Naive B cell (primary cell): Measurements from ENCODE around the gene FLRT3. TPM values are rescaled to one million over a fixed set of nuclear protein-coding genes. Genes with fewer than 3 reads are reported as not detected.
A peak's percentile ranks its signal among the peaks of the same experiment; 100 is the strongest.

Source experiments
- ATAC-seq, 2 donors: fragments of 150-1000 bp; cut with Tn5 transposase; 2 replicates each; pipeline ENCODE4 v1.10.0; 2021; ENCODE audit warnings: low read depth in 2 of 2, mild to moderate bottlenecking in 2 of 2, moderate library complexity in 2 of 2
- DNase-seq: peaks from one replicate; pipeline ENCODE4 v3.0.0; 2022
- H3K27ac Mint-ChIP-seq, 6 donors: one replicate each; pipeline ENCODE4 v1.8.0; 2020 to 2022; ENCODE audit warnings: mild to moderate bottlenecking in 6 of 6, mixed read lengths in 6 of 6, moderate library complexity in 5 of 6, inconsistent platforms in 2 of 6
- H3K27me3 Mint-ChIP-seq, 3 donors: one replicate each; pipeline ENCODE4 v1.8.0; 2021 to 2022; ENCODE audit warnings: mixed read lengths in 3 of 3, mild to moderate bottlenecking in 1 of 3
- H3K36me3 Mint-ChIP-seq, 2 donors: one replicate each; pipeline ENCODE4 v1.8.0; 2020 to 2022; ENCODE audit warnings: mixed read lengths in 2 of 2, inconsistent platforms in 1 of 2, mild to moderate bottlenecking in 1 of 2
- H3K4me1 Mint-ChIP-seq, 3 donors: one replicate each; pipeline ENCODE4 v1.8.0; 2020 to 2022; ENCODE audit warnings: mixed read lengths in 3 of 3, inconsistent platforms in 1 of 3, mild to moderate bottlenecking in 1 of 3, moderate library complexity in 1 of 3
- H3K4me3 Mint-ChIP-seq, 8 donors: one replicate each; pipeline ENCODE4 v1.8.0; 2020 to 2022; ENCODE audit warnings: mild to moderate bottlenecking in 8 of 8, mixed read lengths in 8 of 8, moderate library complexity in 8 of 8, inconsistent platforms in 2 of 8
- H3K9me3 Mint-ChIP-seq, 7 donors: one replicate each; pipeline ENCODE4 v1.8.0; 2020 to 2022; ENCODE audit warnings: mixed read lengths in 7 of 7, mild to moderate bottlenecking in 5 of 7, inconsistent platforms in 2 of 7, moderate library complexity in 1 of 7
- polyA plus RNA-seq, 6 donors: library from polyadenylated mRNA; unstranded; fragments of 300-500 nt; fragmentation: Illumina TruSeq; gene quantifications; one replicate each; pipeline ENCODE4 v1.2.3, GENCODE V29; 2021; ENCODE audit warnings: low read depth in 6 of 6

Gene FLRT3
- not detected for polyA plus RNA-seq

GRCh38 chr20:14337400-14338171, at the start of gene FLRT3:
Gene FLRT3, minus strand, starts transcription at chr20:14337612. Its CDS starts 10,106 bp downstream, at chr20:14327506.
- Mint-ChIP-seq H3K27ac (peak within 1 kb of the TSS in 1 of 6 donors; percentile 12), H3K9me3 (no peaks in the 10 kb centered on the region), H3K27me3 (peaks cover 0 to 21% (median 12%) of the 10 kb centered on the region in 3 donors), H3K4me1 (peaks cover 0 to 8% (median 5%) of the 10 kb centered on the region in 3 donors), H3K4me3 (peak within 1 kb of the TSS in 3 of 8 donors; percentile 14 to 78 (median 24)), H3K36me3 (no peaks in the 10 kb centered on the region)
- ATAC-seq (peak; percentile 52 to 59), DNase-seq (peak; percentile 27)

GRCh38 chr20:14386726-14387125, 49.3 kb upstream of the FLRT3 start:
- no peaks in the 10 kb centered on the region for H3K27me3 Mint-ChIP-seq
- peaks cover 1 to 16% (median 7%) of the 10 kb centered on the region in 7 donors for H3K9me3 Mint-ChIP-seq
- DNase-seq (no peak), ATAC-seq (no peak)
- no peaks in the 10 kb centered on the region for H3K4me1 Mint-ChIP-seq
- H3K27ac Mint-ChIP-seq, result peak overlapping the region in 1 of 6 donors; percentile 34
- no peaks in the 10 kb centered on the region for H3K36me3 Mint-ChIP-seq
- H3K4me3 Mint-ChIP-seq, result no peak overlapping the region

- Mint-ChIP-seq H3K4me1 (no peaks in the 10 kb centered on the region), H3K36me3 (no peaks in the 10 kb centered on the region), H3K4me3 (no peak overlapping the region), H3K27ac (no peak overlapping the region), H3K27me3 (peaks cover 0 to 5% (median 0%) of the 10 kb centered on the region in 3 donors), H3K9me3 (peaks cover 3 to 16% (median 5%) of the 10 kb centered on the region in 7 donors)
- no peak for ATAC-seq
- no peak for DNase-seq
Measured at GRCh38 chr20:14385176-14385740, 47.8 kb upstream of the FLRT3 start.

- Mint-ChIP-seq H3K36me3 (no peaks in the 10 kb centered on the region), H3K27ac (no peak overlapping the region), H3K4me1 (no peaks in the 10 kb centered on the region), H3K9me3 (peaks cover 3 to 16% (median 5%) of the 10 kb centered on the region in 7 donors), H3K27me3 (peaks cover 0 to 5% (median 0%) of the 10 kb centered on the region in 3 donors), H3K4me3 (no peak overlapping the region)
- DNase-seq (no peak), ATAC-seq (no peak)
Measured at GRCh38 chr20:14384416-14385175, 47.2 kb upstream of the FLRT3 start.

GRCh38 chr20:14383335-14383734, 45.9 kb upstream of the FLRT3 start:
- Mint-ChIP-seq H3K36me3 (no peaks in the 10 kb centered on the region), H3K9me3 (peaks cover 3 to 14% (median 5%) of the 10 kb centered on the region in 7 donors), H3K4me3 (no peak overlapping the region), H3K4me1 (no peaks in the 10 kb centered on the region), H3K27ac (no peak overlapping the region), H3K27me3 (peaks cover 0 to 5% (median 0%) of the 10 kb centered on the region in 3 donors)
- DNase-seq, result no peak
- no peak for ATAC-seq

GRCh38 chr20:14378326-14378725, 40.9 kb upstream of the FLRT3 start:
- Mint-ChIP-seq H3K36me3 (no peaks in the 10 kb centered on the region), H3K4me1 (no peaks in the 10 kb centered on the region), H3K27me3 (peaks cover 0 to 9% (median 0%) of the 10 kb centered on the region in 3 donors), H3K27ac (no peak overlapping the region), H3K4me3 (no peak overlapping the region), H3K9me3 (peaks cover 0 to 4% (median 0%) of the 10 kb centered on the region in 7 donors)
- DNase-seq (no peak), ATAC-seq (no peak)

GRCh38 chr20:14375416-14375985, 38.1 kb upstream of the FLRT3 start:
- Mint-ChIP-seq H3K9me3 (no peaks in the 10 kb centered on the region), H3K4me1 (no peaks in the 10 kb centered on the region), H3K36me3 (no peaks in the 10 kb centered on the region), H3K27me3 (peaks cover 0 to 8% (median 0%) of the 10 kb centered on the region in 3 donors), H3K27ac (no peak overlapping the region), H3K4me3 (no peak overlapping the region)
- DNase-seq (no peak), ATAC-seq (no peak)

- Mint-ChIP-seq H3K27me3 (peaks cover 0 to 8% (median 0%) of the 10 kb centered on the region in 3 donors), H3K4me3 (no peak overlapping the region), H3K36me3 (no peaks in the 10 kb centered on the region), H3K9me3 (no peaks in the 10 kb centered on the region), H3K27ac (no peak overlapping the region), H3K4me1 (no peaks in the 10 kb centered on the region)
- ATAC-seq, result no peak
- DNase-seq, result no peak
Measured at GRCh38 chr20:14374196-14374595, 36.8 kb upstream of the FLRT3 start.

GRCh38 chr20:14361509-14362345, 24.3 kb upstream of the FLRT3 start:
- H3K4me1 Mint-ChIP-seq, result no peaks in the 10 kb centered on the region
- no peak for DNase-seq
- no peaks in the 10 kb centered on the region for H3K36me3 Mint-ChIP-seq
- peaks cover 3 to 19% (median 5%) of the 10 kb centered on the region in 7 donors for H3K9me3 Mint-ChIP-seq
- no peak overlapping the region for H3K27ac Mint-ChIP-seq
- no peak for ATAC-seq
- no peak overlapping the region for H3K4me3 Mint-ChIP-seq
- peaks cover 0 to 8% (median 0%) of the 10 kb centered on the region in 3 donors for H3K27me3 Mint-ChIP-seq

- H3K27ac Mint-ChIP-seq, result no peak overlapping the region
- no peak overlapping the region for H3K4me3 Mint-ChIP-seq
- peaks cover 0 to 13% (median 0%) of the 10 kb centered on the region in 3 donors for H3K27me3 Mint-ChIP-seq
- H3K4me1 Mint-ChIP-seq, result no peaks in the 10 kb centered on the region
- ATAC-seq (no peak), DNase-seq (no peak)
- peaks cover 0 to 8% (median 4%) of the 10 kb centered on the region in 7 donors for H3K9me3 Mint-ChIP-seq
- no peaks in the 10 kb centered on the region for H3K36me3 Mint-ChIP-seq
Measured at GRCh38 chr20:14360416-14360815, 23.0 kb upstream of the FLRT3 start.

- Mint-ChIP-seq H3K4me1 (no peaks in the 10 kb centered on the region), H3K4me3 (no peak overlapping the region), H3K9me3 (peaks cover 0 to 4% (median 0%) of the 10 kb centered on the region in 7 donors), H3K27ac (no peak overlapping the region), H3K36me3 (no peaks in the 10 kb centered on the region), H3K27me3 (peaks cover 0 to 12% (median 0%) of the 10 kb centered on the region in 3 donors)
- no peak for DNase-seq
- ATAC-seq, result no peak
Measured at GRCh38 chr20:14355791-14356190, 18.4 kb upstream of the FLRT3 start.

GRCh38 chr20:14344746-14345145, 7.3 kb upstream of the FLRT3 start:
- Mint-ChIP-seq H3K9me3 (no peaks in the 10 kb centered on the region), H3K4me1 (peaks cover 0 to 4% (median 0%) of the 10 kb centered on the region in 3 donors)

More at GRCh38 chr20:14344746-14345145, 7.3 kb upstream of the FLRT3 start:
- no peak overlapping the region for H3K27ac Mint-ChIP-seq
- no peak for DNase-seq
- no peak for ATAC-seq
- H3K36me3 Mint-ChIP-seq, result no peaks in the 10 kb centered on the region
- peaks cover 0 to 9% (median 0%) of the 10 kb centered on the region in 3 donors for H3K27me3 Mint-ChIP-seq
- H3K4me3 Mint-ChIP-seq, result no peak overlapping the region
